SK-N-SH (cell line): ENCODE data around the gene PLEKHG1. TPM values are rescaled to one million over a fixed set of nuclear protein-coding genes. Genes with fewer than 3 reads are reported as not detected.

Source experiments
- CTCF ChIA-PET: fragments of 300-600, 350-600 bp; formaldehyde crosslinking; extraction: SDS; loops from one replicate; lab custom pipeline; 2021; lab: Yijun Ruan, JAX
- POLR2A ChIA-PET: fragments of 350-600 bp; sonication (Branson Sonifier 250); formaldehyde crosslinking; extraction: SDS; loops from one replicate; lab custom pipeline; 2020; ENCODE audit warnings: antibody characterized with exemption, inconsistent platforms; lab: Yijun Ruan, JAX
- DNase-seq: peaks from one replicate; pipeline ENCODE4 v3.0.0; 2012
- H2AFZ ChIP-seq: fragments of 200-600 bp; sonication (generic); 2 replicates; pipeline ENCODE4 v1.8.1; 2016; ENCODE audit warnings: antibody characterized with exemption, mild to moderate bottlenecking, low read depth
- H3F3A ChIP-seq: fragments of 200-600 bp; sonication (generic); replicated peaks from 2 replicates; pipeline ENCODE3; 2016; ENCODE audit warnings: antibody characterized with exemption, mild to moderate bottlenecking; ENCODE audit not compliant: insufficient read depth
- H3K27ac ChIP-seq, 2 experiments: fragments of 200-500 bp in 1 of 2; fragments of 200-600 bp in 1 of 2; sonication (Bioruptor generic) in 1 of 2; sonication (generic), shearing (Covaris generic) in 1 of 2; 2 replicates each; pipeline versions ENCODE4 v1.5.1 to v1.6.1; 2014 to 2016; ENCODE audit warnings: low read depth in 2 of 2, inconsistent platforms in 1 of 2, low read length in 1 of 2, mild to moderate bottlenecking in 1 of 2, mixed read lengths in 1 of 2
- H3K27me3 ChIP-seq: fragments of 200-600 bp; sonication (generic), shearing (Covaris generic); 2 replicates; pipeline ENCODE4 v1.6.1; 2016; ENCODE audit warnings: mixed run types; ENCODE audit not compliant: insufficient read depth
- H3K36me3 ChIP-seq, 2 experiments: fragments of 200-500 bp in 1 of 2; fragments of 200-600 bp in 1 of 2; sonication (Bioruptor generic) in 1 of 2; sonication (generic) in 1 of 2; replicated peaks in 1 of 2; 2 replicates each; pipeline versions ENCODE3 to v1.5.1; 2014 to 2016; ENCODE audit warnings: low read length in 1 of 2, mild to moderate bottlenecking in 1 of 2; ENCODE audit not compliant: insufficient read depth in 2 of 2, control insufficient read depth in 1 of 2
- H3K4me1 ChIP-seq, 2 experiments: fragments of 200-500 bp in 1 of 2; fragments of 200-600 bp in 1 of 2; sonication (Bioruptor generic) in 1 of 2; sonication (generic), shearing (Covaris generic) in 1 of 2; 2 replicates each; pipeline versions ENCODE4 v1.5.1 to v1.6.1; 2014 to 2016; ENCODE audit warnings: low read depth in 1 of 2, low read length in 1 of 2, mixed run types in 1 of 2; ENCODE audit not compliant: insufficient read depth in 2 of 2, control insufficient read depth in 1 of 2
- H3K4me2 ChIP-seq: fragments of 200-600 bp; sonication (generic), shearing (Covaris generic); 2 replicates; pipeline ENCODE4 v1.6.1; 2017; ENCODE audit warnings: mixed run types
- H3K4me3 ChIP-seq, 2 experiments: fragments of 200-500 bp in 1 of 2; fragments of 200-600 bp in 1 of 2; sonication (Bioruptor generic) in 1 of 2; sonication (generic), shearing (Covaris generic) in 1 of 2; 2 replicates each; pipeline versions ENCODE4 v1.5.1 to v1.8.1; 2014 to 2016; ENCODE audit warnings: low read depth in 2 of 2, inconsistent platforms in 1 of 2, low read length in 1 of 2, mild to moderate bottlenecking in 1 of 2, mixed read lengths in 1 of 2, moderate library complexity in 1 of 2
- H3K79me2 ChIP-seq: fragments of 200-600 bp; sonication (generic); 2 replicates; pipeline ENCODE4 v1.8.1; 2017; ENCODE audit warnings: mild to moderate bottlenecking; ENCODE audit not compliant: insufficient read depth
- H3K9ac ChIP-seq: fragments of 200-600 bp; sonication (generic); 2 replicates; pipeline ENCODE4 v1.6.1; 2017; ENCODE audit warnings: mixed run types
- H3K9me2 ChIP-seq: fragments of 200-600 bp; sonication (generic); 2 replicates; pipeline ENCODE4 v1.6.1; 2017; ENCODE audit warnings: mixed run types
- H3K9me3 ChIP-seq: fragments of 200-600 bp; sonication (generic); 2 replicates; pipeline ENCODE4 v1.6.1; 2017; ENCODE audit warnings: mixed run types, mild to moderate bottlenecking, moderate library complexity
- H4K20me1 ChIP-seq: fragments of 200-600 bp; sonication (generic); 2 replicates; pipeline ENCODE4 v1.6.1; 2017; ENCODE audit warnings: mild to moderate bottlenecking, mixed run types; ENCODE audit not compliant: insufficient read depth
- CHD2 ChIP-seq: fragments of 150-350 bp; IDR thresholded peaks from 2 replicates; pipeline ENCODE4 v1.6.1; 2018; ENCODE audit warnings: low read length; ENCODE audit not compliant: partially characterized antibody
- EP300 ChIP-seq, 2 experiments: IDR thresholded peaks; 2 replicates each; pipeline versions ENCODE4 v1.4.0 to v1.6.1; 2012; ENCODE audit warnings: borderline replicate concordance in 1 of 2, low read depth in 1 of 2, low read length in 1 of 2
- EZH2phosphoT487 ChIP-seq: fragments of 200-600 bp; sonication (generic); IDR thresholded peaks from 2 replicates; pipeline ENCODE4 v1.6.1; 2017; ENCODE audit warnings: low read depth, mixed run types, mild to moderate bottlenecking, antibody characterized with exemption, moderate library complexity, borderline replicate concordance
- FOXJ3 ChIP-seq: sonication (generic); formaldehyde crosslinking; IDR thresholded peaks from 2 replicates; pipeline ENCODE4 v1.5.1; 2020; ENCODE audit warnings: mild to moderate bottlenecking, missing genetic modification reagents
- JUND ChIP-seq: IDR thresholded peaks from 2 replicates; pipeline ENCODE4 v1.4.0; 2012
- MAX ChIP-seq: IDR thresholded peaks from 2 replicates; pipeline ENCODE4 v1.4.0; 2012; ENCODE audit warnings: low read depth
- MEF2A ChIP-seq: IDR thresholded peaks from 2 replicates; pipeline ENCODE4 v1.4.0; 2012; ENCODE audit warnings: low read depth, borderline replicate concordance
- MXI1 ChIP-seq: IDR thresholded peaks from 2 replicates; pipeline ENCODE4 v1.6.1; 2012; ENCODE audit warnings: mild to moderate bottlenecking, low read depth, low read length, improper control_type of control experiment
- NFIC ChIP-seq: IDR thresholded peaks from 2 replicates; pipeline ENCODE4 v1.4.0; 2012; ENCODE audit warnings: borderline replicate concordance
- REST ChIP-seq: IDR thresholded peaks from 2 replicates; pipeline ENCODE4 v1.6.1; 2012; ENCODE audit warnings: mild to moderate bottlenecking, low read depth, low read length, moderate library complexity
- RXRA ChIP-seq: IDR thresholded peaks from 2 replicates; pipeline ENCODE4 v1.4.0; 2012; ENCODE audit warnings: low read depth, mild to moderate bottlenecking, borderline replicate concordance
- SIN3A ChIP-seq: IDR thresholded peaks from 2 replicates; pipeline ENCODE4 v1.6.1; 2012; ENCODE audit warnings: low read depth, mild to moderate bottlenecking, low read length, moderate library complexity, borderline replicate concordance
- WGBS: methylation state at CpG from one replicate; pipeline ENCODE4 v1.1.6; 2017; ENCODE audit warnings: low lambda C conversion rate; 5-methylcytosine and 5-hydroxymethylcytosine counted together
- polyA plus RNA-seq, 3 experiments: library from polyadenylated mRNA; depleted of rRNA; stranded (reverse); fragments of >200 nt; gene quantifications; 2 replicates each; pipeline ENCODE4 v1.2.3, GENCODE V29; 2012
- TF ChIP-seq, protein P1 (sequence below): IDR thresholded peaks from 2 replicates; pipeline ENCODE4; 2012

The PLEKHG1 gene
- polyA plus RNA-seq, 1 of the 3 experiments (the other 2 are of a cell fraction), result 0.02 TPM

DNA sequence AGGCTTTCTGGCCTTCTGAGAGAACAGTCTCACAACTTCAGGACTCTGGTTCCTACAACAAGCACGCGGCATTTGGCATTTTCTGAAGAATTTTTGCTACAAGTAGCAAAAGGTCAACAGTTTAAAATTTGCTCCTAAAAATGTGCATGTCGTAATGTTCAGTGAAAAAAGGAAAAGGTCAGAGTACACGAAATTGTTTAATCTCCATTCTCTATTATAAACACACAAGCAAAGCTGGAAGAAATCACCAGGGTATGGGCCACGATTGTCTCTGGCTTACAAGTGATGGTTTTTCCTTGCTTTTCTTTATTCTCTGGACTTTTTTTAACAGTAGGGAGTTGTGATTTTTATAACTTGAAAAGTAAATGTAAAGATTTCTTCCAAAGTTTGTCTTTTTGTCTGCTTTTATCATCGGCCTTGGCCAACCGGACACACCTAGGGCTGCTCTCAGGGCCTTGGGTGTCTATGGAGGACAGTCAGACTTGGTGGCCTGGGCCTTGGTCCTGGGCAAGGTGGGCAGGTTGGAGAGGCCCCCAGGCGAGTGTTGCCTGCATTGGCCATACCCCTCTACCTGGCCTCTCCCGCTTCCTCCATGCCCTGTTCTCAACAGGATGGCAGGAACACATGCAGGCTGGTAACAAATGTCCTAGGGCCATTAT is 32.4 kb downstream of the PLEKHG1 start:
- POLR2A ChIA-PET, result no interaction called here
- CTCF ChIA-PET, result no interaction called here
- no peak for DNase-seq
- Histone ChIP-seq H3K4me2 (no peak overlapping the region), H4K20me1 (no peaks in the 10 kb centered on the region), H3K27ac (no peak overlapping the region), H3K4me3 (no peak overlapping the region), H3K9me2 (no peaks in the 10 kb centered on the region), H3K9ac (no peak overlapping the region), H3K27me3 (no peaks in the 10 kb centered on the region), H2AFZ (no peak overlapping the region), H3K4me1 (no peaks in the 10 kb centered on the region), H3K36me3 (no peaks in the 10 kb centered on the region), H3K79me2 (no peaks in the 10 kb centered on the region), H3K9me3 (no peaks in the 10 kb centered on the region), H3F3A (no peaks in the 10 kb centered on the region)
- TF ChIP-seq MEF2A (no peak), NFIC (no peak), MXI1 (no peak), SIN3A (no peak)
- TF ChIP-seq, protein P1, sequence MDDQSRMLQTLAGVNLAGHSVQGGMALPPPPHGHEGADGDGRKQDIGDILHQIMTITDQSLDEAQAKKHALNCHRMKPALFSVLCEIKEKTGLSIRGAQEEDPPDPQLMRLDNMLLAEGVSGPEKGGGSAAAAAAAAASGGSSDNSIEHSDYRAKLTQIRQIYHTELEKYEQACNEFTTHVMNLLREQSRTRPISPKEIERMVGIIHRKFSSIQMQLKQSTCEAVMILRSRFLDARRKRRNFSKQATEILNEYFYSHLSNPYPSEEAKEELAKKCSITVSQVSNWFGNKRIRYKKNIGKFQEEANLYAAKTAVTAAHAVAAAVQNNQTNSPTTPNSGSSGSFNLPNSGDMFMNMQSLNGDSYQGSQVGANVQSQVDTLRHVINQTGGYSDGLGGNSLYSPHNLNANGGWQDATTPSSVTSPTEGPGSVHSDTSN, result no peak
- WGBS, result 24% methylated on average over 7 of the region's 9 CpGs

- no peak for TF ChIP-seq MXI1
- no peak for TF ChIP-seq EZH2phosphoT487
- no peak for TF ChIP-seq FOXJ3 (CRISPR knock-in tag)
- TF ChIP-seq MEF2A, result no peak
- TF ChIP-seq JUND, result no peak
- no peak for TF ChIP-seq CHD2
- TF ChIP-seq NFIC, result no peak
- no peak overlapping the region for H2AFZ ChIP-seq
- ChIA-PET CTCF (no interaction called here), POLR2A (no interaction called here)
- H3K4me1 ChIP-seq, result no peaks in the 10 kb centered on the region
- WGBS, result 45% methylated on average over 11 of the region's 13 CpGs
- no peaks in the 10 kb centered on the region for H3K36me3 ChIP-seq
- H3F3A ChIP-seq, result no peaks in the 10 kb centered on the region
- no peak for DNase-seq
- H3K79me2 ChIP-seq, result no peaks in the 10 kb centered on the region
- H3K9me2 ChIP-seq, result no peaks in the 10 kb centered on the region
- H3K4me2 ChIP-seq, result no peak overlapping the region
- H3K9me3 ChIP-seq, result no peaks in the 10 kb centered on the region
- no peak overlapping the region for H3K27ac ChIP-seq
- H3K9ac ChIP-seq, result no peak overlapping the region
- H3K4me3 ChIP-seq, result no peak overlapping the region
- H3K27me3 ChIP-seq, result no peaks in the 10 kb centered on the region
- no peaks in the 10 kb centered on the region for H4K20me1 ChIP-seq
These were observed 33.2 kb downstream of the PLEKHG1 start for GRCh38 chr6:150632785-150633485.

DNA sequence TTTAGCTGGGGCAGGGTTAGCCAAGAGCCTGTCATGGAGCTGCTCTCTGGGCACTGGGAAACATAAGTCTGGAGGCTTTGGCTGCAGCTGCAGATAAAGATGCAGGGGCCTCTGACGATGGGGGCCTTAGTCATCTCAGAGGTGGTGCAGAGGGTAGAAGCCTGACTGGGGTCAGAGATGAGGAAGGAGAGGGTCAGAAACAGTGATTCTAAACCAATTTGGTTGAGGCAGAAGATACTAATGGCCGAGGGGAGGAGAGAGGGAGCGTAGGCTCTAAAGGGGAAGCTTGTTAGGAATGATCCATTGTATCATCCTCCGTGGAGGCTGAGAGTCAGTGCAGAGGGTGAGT is 33.8 kb downstream of the PLEKHG1 start:
- Histone ChIP-seq H3K9me3 (no peaks in the 10 kb centered on the region), H3K9ac (no peak overlapping the region), H3K27ac (no peak overlapping the region), H3K27me3 (no peaks in the 10 kb centered on the region), H3K36me3 (no peaks in the 10 kb centered on the region), H3K4me1 (no peaks in the 10 kb centered on the region), H2AFZ (no peak overlapping the region), H3K9me2 (no peaks in the 10 kb centered on the region), H3K4me2 (no peak overlapping the region), H3K79me2 (no peaks in the 10 kb centered on the region), H3F3A (no peaks in the 10 kb centered on the region), H4K20me1 (no peaks in the 10 kb centered on the region), H3K4me3 (no peak overlapping the region)
- ChIA-PET CTCF (no interaction called here), POLR2A (no interaction called here)
- WGBS, result 21% methylated on average over 4 of the region's 4 CpGs
- no peak for DNase-seq
- TF ChIP-seq REST (no peak), EP300 (IDR thresholded peaks at IDR 0.05; ENCODE audit: borderline replicate concordance in 1 of 2, low read depth in 1 of 2, low read length in 1 of 2) (no peak), JUND (no peak), EZH2phosphoT487 (no peak), RXRA (no peak), MAX (no peak)
- TF ChIP-seq, protein P1, result no peak
